Effector memory CD4-positive, alpha-beta T cell (primary cell): ENCODE results near the gene SOD3.

Source experiments
- DNase-seq, 3 donors: peaks; one replicate each; pipeline ENCODE4 v3.0.0-alpha.2; 2020
- H3K27ac ChIP-seq: 2 replicates; pipeline ENCODE4 v1.7.0; 2013; ENCODE audit warnings: mild to moderate bottlenecking, low read length, moderate library complexity; ENCODE audit not compliant: insufficient read depth, poor library complexity, severe bottlenecking
- H3K27me3 ChIP-seq: replicated peaks from 2 replicates; pipeline ENCODE4 v1.7.0; 2013; ENCODE audit warnings: mild to moderate bottlenecking, low read length; ENCODE audit not compliant: insufficient read depth, control insufficient read depth, poor library complexity, severe bottlenecking
- H3K36me3 ChIP-seq: 2 replicates; pipeline ENCODE4 v1.7.0; 2013; ENCODE audit warnings: mild to moderate bottlenecking, low read length, moderate library complexity; ENCODE audit not compliant: control insufficient read depth, insufficient read depth
- H3K4me1 ChIP-seq: 2 replicates; pipeline ENCODE4 v1.7.0; 2013; ENCODE audit warnings: low read length, mild to moderate bottlenecking; ENCODE audit not compliant: control insufficient read depth, insufficient read depth, poor library complexity, severe bottlenecking
- H3K4me3 ChIP-seq: 2 replicates; pipeline ENCODE4 v1.7.0; 2013; ENCODE audit warnings: low read length, low read depth, mild to moderate bottlenecking; ENCODE audit not compliant: insufficient read depth, poor library complexity, severe bottlenecking
- H3K9me3 ChIP-seq: 2 replicates; pipeline ENCODE4 v1.7.0; 2013; ENCODE audit warnings: mild to moderate bottlenecking, low read length, moderate library complexity; ENCODE audit not compliant: control insufficient read depth

Gene SOD3

GRCh38 chr4:24837781-24838180 lies 42.4 kb downstream of the SOD3 start:
- Histone ChIP-seq H3K4me1 (no peaks in the 10 kb centered on the region), H3K27ac (no peak overlapping the region), H3K27me3 (no peaks in the 10 kb centered on the region), H3K9me3 (no peaks in the 10 kb centered on the region), H3K4me3 (no peak overlapping the region), H3K36me3 (no peaks in the 10 kb centered on the region)
- DNase-seq, result no peak

GRCh38 chr4:24840362-24840761 lies 45.0 kb downstream of the SOD3 start:
- Histone ChIP-seq H3K27me3 (no peaks in the 10 kb centered on the region), H3K9me3 (no peaks in the 10 kb centered on the region), H3K4me1 (no peaks in the 10 kb centered on the region), H3K36me3 (no peaks in the 10 kb centered on the region), H3K4me3 (no peak overlapping the region), H3K27ac (no peak overlapping the region)
- no peak for DNase-seq

GRCh38 chr4:24840826-24841543 lies 45.6 kb downstream of the SOD3 start:
- no peaks in the 10 kb centered on the region for H3K9me3 ChIP-seq
- no peak overlapping the region for H3K27ac ChIP-seq
- no peak for DNase-seq
- no peak overlapping the region for H3K4me3 ChIP-seq
- H3K4me1 ChIP-seq, result no peaks in the 10 kb centered on the region
- H3K27me3 ChIP-seq, result no peaks in the 10 kb centered on the region
- H3K36me3 ChIP-seq, result no peaks in the 10 kb centered on the region

GRCh38 chr4:24842356-24842755 lies 47.0 kb downstream of the SOD3 start:
- Histone ChIP-seq H3K36me3 (no peaks in the 10 kb centered on the region), H3K9me3 (no peaks in the 10 kb centered on the region), H3K4me1 (no peaks in the 10 kb centered on the region), H3K4me3 (no peak overlapping the region), H3K27ac (no peak overlapping the region), H3K27me3 (no peaks in the 10 kb centered on the region)
- no peak for DNase-seq

GRCh38 chr4:24843096-24843495 lies 47.7 kb downstream of the SOD3 start:
- no peaks in the 10 kb centered on the region for H3K27me3 ChIP-seq
- no peak overlapping the region for H3K27ac ChIP-seq
- DNase-seq, result no peak
- no peak overlapping the region for H3K4me3 ChIP-seq
- no peaks in the 10 kb centered on the region for H3K36me3 ChIP-seq
- H3K9me3 ChIP-seq, result no peaks in the 10 kb centered on the region
- no peaks in the 10 kb centered on the region for H3K4me1 ChIP-seq

GRCh38 chr4:24845132-24845531 lies 49.8 kb downstream of the SOD3 start:
- H3K9me3 ChIP-seq, result no peaks in the 10 kb centered on the region
- no peak for DNase-seq
- no peak overlapping the region for H3K4me3 ChIP-seq
- H3K36me3 ChIP-seq, result no peaks in the 10 kb centered on the region
- H3K4me1 ChIP-seq, result no peaks in the 10 kb centered on the region
- H3K27me3 ChIP-seq, result no peaks in the 10 kb centered on the region
- H3K27ac ChIP-seq, result no peak overlapping the region

GRCh38 chr4:24845902-24846301 lies 50.5 kb downstream of the SOD3 start:
- H3K4me1 ChIP-seq, result no peaks in the 10 kb centered on the region
- no peak overlapping the region for H3K4me3 ChIP-seq
- no peaks in the 10 kb centered on the region for H3K27me3 ChIP-seq
- no peaks in the 10 kb centered on the region for H3K36me3 ChIP-seq
- no peaks in the 10 kb centered on the region for H3K9me3 ChIP-seq
- no peak overlapping the region for H3K27ac ChIP-seq
- no peak for DNase-seq

GRCh38 chr4:24846716-24847115 lies 51.3 kb downstream of the SOD3 start:
- Histone ChIP-seq H3K4me1 (no peaks in the 10 kb centered on the region), H3K36me3 (no peaks in the 10 kb centered on the region), H3K27me3 (no peaks in the 10 kb centered on the region), H3K4me3 (no peak overlapping the region), H3K27ac (no peak overlapping the region), H3K9me3 (no peaks in the 10 kb centered on the region)
- DNase-seq, result no peak

- Histone ChIP-seq H3K9me3 (no peaks in the 10 kb centered on the region), H3K4me1 (no peaks in the 10 kb centered on the region), H3K4me3 (no peak overlapping the region), H3K27ac (no peak overlapping the region), H3K27me3 (no peaks in the 10 kb centered on the region), H3K36me3 (no peaks in the 10 kb centered on the region)
- no peak for DNase-seq
Measured at GRCh38 chr4:24849351-24849750, 54.0 kb downstream of the SOD3 start.

GRCh38 chr4:24849756-24850155 lies 54.4 kb downstream of the SOD3 start:
- Histone ChIP-seq H3K36me3 (no peaks in the 10 kb centered on the region), H3K9me3 (no peaks in the 10 kb centered on the region), H3K27ac (no peak overlapping the region), H3K4me3 (no peak overlapping the region), H3K27me3 (no peaks in the 10 kb centered on the region), H3K4me1 (no peaks in the 10 kb centered on the region)
- DNase-seq, result no peak
